Glutamatergic neuron (in vitro differentiated cells): ENCODE measurements around the gene MAST2. TPM values are rescaled to one million over a fixed set of nuclear protein-coding genes. Genes with fewer than 3 reads are reported as not detected.

Source experiments
- DNase-seq: peaks from one replicate; pipeline ENCODE4 v3.0.0; 2022
- H3K27ac Mint-ChIP-seq: one replicate; pipeline ENCODE4 v1.8.0; 2020; ENCODE audit warnings: mild to moderate bottlenecking, mixed read lengths, inconsistent platforms; ENCODE audit not compliant: unreplicated experiment
- H3K27me3 Mint-ChIP-seq: one replicate; pipeline ENCODE4 v1.8.0; 2020; ENCODE audit warnings: mild to moderate bottlenecking, moderate library complexity, mixed read lengths, inconsistent platforms; ENCODE audit not compliant: unreplicated experiment
- H3K36me3 Mint-ChIP-seq: one replicate; pipeline ENCODE4 v1.8.0; 2020; ENCODE audit warnings: mild to moderate bottlenecking, mixed read lengths, inconsistent platforms; ENCODE audit not compliant: unreplicated experiment
- H3K4me1 Mint-ChIP-seq: one replicate; pipeline ENCODE4 v1.8.0; 2020; ENCODE audit warnings: mild to moderate bottlenecking, low read depth, mixed read lengths, inconsistent platforms; ENCODE audit not compliant: unreplicated experiment
- H3K4me3 Mint-ChIP-seq: one replicate; pipeline ENCODE4 v1.8.0; 2020; ENCODE audit warnings: mild to moderate bottlenecking, mixed read lengths, inconsistent platforms; ENCODE audit not compliant: unreplicated experiment
- H3K9me3 Mint-ChIP-seq: one replicate; pipeline ENCODE4 v1.8.0; 2020; ENCODE audit warnings: mild to moderate bottlenecking, moderate library complexity, mixed read lengths, inconsistent platforms; ENCODE audit not compliant: unreplicated experiment
- CTCF ChIP-seq: fragments of 200-600 bp; sonication (generic); IDR thresholded peaks from one replicate; pipeline ENCODE4 v1.5.0; 2021; ENCODE audit not compliant: partially characterized antibody, unreplicated experiment
- total RNA-seq: library from RNA; stranded (reverse); fragmentation: NEBNext Ultra II Directional; extraction: Animal tissue kit (Norgen Biotek cat#: 25700); gene quantifications from one replicate; pipeline ENCODE4 v1.2.1, GENCODE V29; 2021; ENCODE audit not compliant: unreplicated experiment

The MAST2 gene
- total RNA-seq, 1 donor from 2014 or later, result 95.1 TPM

GRCh38 chr1:46004492-46004891 lies 201.1 kb downstream of the MAST2 start:
- no peak overlapping the region for H3K27ac Mint-ChIP-seq

GRCh38 chr1:46005594-46005993 lies 202.2 kb downstream of the MAST2 start:
- DNase-seq, result no peak
- no peak overlapping the region for H3K4me3 Mint-ChIP-seq
- H3K36me3 Mint-ChIP-seq, result peaks cover 5% of the 10 kb centered on the region

More at GRCh38 chr1:46004492-46004891, 201.1 kb downstream of the MAST2 start:
- peaks cover 3% of the 10 kb centered on the region for H3K36me3 Mint-ChIP-seq
- peaks cover under 1% of the 10 kb centered on the region for H3K4me1 Mint-ChIP-seq
- H3K27me3 Mint-ChIP-seq, result peaks cover 1% of the 10 kb centered on the region
- H3K9me3 Mint-ChIP-seq, result peaks cover 2% of the 10 kb centered on the region
- no peak for DNase-seq
- TF ChIP-seq CTCF, result no peak
- no peak overlapping the region for H3K4me3 Mint-ChIP-seq

GRCh38 chr1:46008585-46008984 lies 205.2 kb downstream of the MAST2 start:
- H3K4me1 Mint-ChIP-seq, result peaks cover 3% of the 10 kb centered on the region
- H3K9me3 Mint-ChIP-seq, result no peaks in the 10 kb centered on the region
- no peak for TF ChIP-seq CTCF
- H3K4me3 Mint-ChIP-seq, result no peak overlapping the region
- H3K27ac Mint-ChIP-seq, result no peak overlapping the region
- peaks cover 5% of the 10 kb centered on the region for H3K36me3 Mint-ChIP-seq
- DNase-seq, result no peak
- no peaks in the 10 kb centered on the region for H3K27me3 Mint-ChIP-seq

More at GRCh38 chr1:46005594-46005993, 202.2 kb downstream of the MAST2 start:
- peaks cover 1% of the 10 kb centered on the region for H3K27me3 Mint-ChIP-seq
- TF ChIP-seq CTCF, result no peak
- no peak overlapping the region for H3K27ac Mint-ChIP-seq
- peaks cover 3% of the 10 kb centered on the region for H3K4me1 Mint-ChIP-seq
- H3K9me3 Mint-ChIP-seq, result no peaks in the 10 kb centered on the region

GRCh38 chr1:46010611-46011010 lies 207.2 kb downstream of the MAST2 start:
- no peak overlapping the region for H3K27ac Mint-ChIP-seq
- no peaks in the 10 kb centered on the region for H3K27me3 Mint-ChIP-seq
- no peaks in the 10 kb centered on the region for H3K9me3 Mint-ChIP-seq
- no peak for DNase-seq
- peaks cover 3% of the 10 kb centered on the region for H3K4me1 Mint-ChIP-seq
- H3K36me3 Mint-ChIP-seq, result peaks cover 5% of the 10 kb centered on the region
- TF ChIP-seq CTCF, result no peak
- H3K4me3 Mint-ChIP-seq, result no peak overlapping the region

- H3K27ac Mint-ChIP-seq, result no peak overlapping the region
These were observed 207.8 kb downstream of the MAST2 start for GRCh38 chr1:46011121-46011695.

More at GRCh38 chr1:46011121-46011695, 207.8 kb downstream of the MAST2 start:
- H3K36me3 Mint-ChIP-seq, result peaks cover 5% of the 10 kb centered on the region
- H3K27me3 Mint-ChIP-seq, result no peaks in the 10 kb centered on the region
- DNase-seq, result no peak
- no peak for TF ChIP-seq CTCF
- no peaks in the 10 kb centered on the region for H3K9me3 Mint-ChIP-seq
- H3K4me1 Mint-ChIP-seq, result peaks cover 3% of the 10 kb centered on the region
- H3K4me3 Mint-ChIP-seq, result no peak overlapping the region
